SU-DHL-6 (cell line): Measurements from ENCODE around the gene SGCG.

Experiments used
- EZH2phosphoT487 ChIP-seq: fragments of 200-600 bp; sonication (generic), shearing (Covaris generic); conservative IDR thresholded peaks from 2 replicates; pipeline ENCODE4 v1.6.1; 2018; ENCODE audit warnings: mild to moderate bottlenecking, antibody characterized with exemption, low read length, moderate library complexity, mixed read lengths
- TF ChIP-seq, protein P1 (sequence below): fragments of 200-600 bp; sonication (generic); IDR thresholded peaks from one replicate; pipeline ENCODE4 v1.5.1; 2017; ENCODE audit warnings: antibody characterized with exemption, mild to moderate bottlenecking, low read length, moderate library complexity; ENCODE audit not compliant: insufficient read depth, poor library complexity, severe bottlenecking

DNA sequence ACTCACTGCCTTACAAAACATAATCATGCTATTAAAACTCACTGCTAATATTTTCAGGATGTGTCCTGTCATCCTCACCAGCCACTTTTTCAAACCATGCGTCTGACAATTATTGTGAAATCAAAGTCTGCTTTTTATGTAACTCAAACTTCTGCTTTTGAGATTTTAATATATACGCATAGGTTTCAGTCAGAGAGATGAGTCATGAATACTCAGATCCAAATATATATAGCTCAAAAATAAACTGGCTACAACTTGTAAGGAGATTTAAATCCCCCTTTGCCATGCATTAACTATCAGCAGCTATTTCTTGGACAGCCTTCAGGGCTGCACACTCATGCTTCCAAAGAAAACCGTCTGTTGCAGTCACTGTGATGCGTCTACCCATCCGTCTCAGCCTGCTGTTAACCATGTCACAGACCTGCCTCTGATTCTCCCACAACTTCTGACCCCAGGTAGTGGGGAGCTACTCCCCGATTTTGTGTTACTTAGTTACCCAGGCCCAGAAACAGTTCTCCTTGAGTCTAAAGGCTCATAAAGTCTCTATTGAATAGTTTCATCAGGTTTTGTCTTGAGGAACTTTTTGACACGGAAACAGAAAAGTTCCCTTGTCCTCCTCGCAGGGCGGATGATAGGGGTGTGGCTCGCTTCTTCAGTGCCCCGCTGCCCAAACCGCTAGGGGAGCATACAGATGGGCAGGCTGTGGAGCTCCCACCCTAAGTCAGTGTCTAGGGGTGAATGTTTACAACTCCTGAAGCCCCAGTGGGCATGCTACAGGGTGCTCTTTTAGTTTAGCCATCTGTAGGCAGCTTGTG is 33.8 kb upstream of the SGCG start:
- TF ChIP-seq, protein P1, sequence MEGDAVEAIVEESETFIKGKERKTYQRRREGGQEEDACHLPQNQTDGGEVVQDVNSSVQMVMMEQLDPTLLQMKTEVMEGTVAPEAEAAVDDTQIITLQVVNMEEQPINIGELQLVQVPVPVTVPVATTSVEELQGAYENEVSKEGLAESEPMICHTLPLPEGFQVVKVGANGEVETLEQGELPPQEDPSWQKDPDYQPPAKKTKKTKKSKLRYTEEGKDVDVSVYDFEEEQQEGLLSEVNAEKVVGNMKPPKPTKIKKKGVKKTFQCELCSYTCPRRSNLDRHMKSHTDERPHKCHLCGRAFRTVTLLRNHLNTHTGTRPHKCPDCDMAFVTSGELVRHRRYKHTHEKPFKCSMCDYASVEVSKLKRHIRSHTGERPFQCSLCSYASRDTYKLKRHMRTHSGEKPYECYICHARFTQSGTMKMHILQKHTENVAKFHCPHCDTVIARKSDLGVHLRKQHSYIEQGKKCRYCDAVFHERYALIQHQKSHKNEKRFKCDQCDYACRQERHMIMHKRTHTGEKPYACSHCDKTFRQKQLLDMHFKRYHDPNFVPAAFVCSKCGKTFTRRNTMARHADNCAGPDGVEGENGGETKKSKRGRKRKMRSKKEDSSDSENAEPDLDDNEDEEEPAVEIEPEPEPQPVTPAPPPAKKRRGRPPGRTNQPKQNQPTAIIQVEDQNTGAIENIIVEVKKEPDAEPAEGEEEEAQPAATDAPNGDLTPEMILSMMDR, result no peak
- TF ChIP-seq EZH2phosphoT487, result no peak
